ENCODE results near the gene CLIC3.

Gene CLIC3

DNA sequence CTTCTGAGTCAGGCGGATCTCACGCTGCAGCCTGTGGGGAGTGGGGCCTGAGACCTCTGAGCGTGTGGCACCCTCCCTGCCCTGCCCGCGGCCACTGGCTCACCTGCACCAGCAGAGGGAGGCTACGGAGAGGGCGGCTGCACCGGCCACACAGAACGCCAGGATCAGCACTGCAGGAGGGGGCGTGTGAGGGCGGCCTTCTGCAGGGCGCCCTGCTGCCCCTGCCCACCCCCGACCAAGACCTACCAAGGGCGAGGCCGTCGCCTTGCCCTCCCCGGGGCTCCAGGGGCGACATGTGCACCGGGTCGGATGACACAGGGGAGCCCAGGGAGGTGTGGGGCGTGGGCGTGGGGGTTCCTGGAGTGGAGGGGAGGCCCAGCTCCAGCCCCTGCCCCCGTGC lies 44.2 kb upstream of the CLIC3 start:
- TF ChIP-seq, protein P1, sequence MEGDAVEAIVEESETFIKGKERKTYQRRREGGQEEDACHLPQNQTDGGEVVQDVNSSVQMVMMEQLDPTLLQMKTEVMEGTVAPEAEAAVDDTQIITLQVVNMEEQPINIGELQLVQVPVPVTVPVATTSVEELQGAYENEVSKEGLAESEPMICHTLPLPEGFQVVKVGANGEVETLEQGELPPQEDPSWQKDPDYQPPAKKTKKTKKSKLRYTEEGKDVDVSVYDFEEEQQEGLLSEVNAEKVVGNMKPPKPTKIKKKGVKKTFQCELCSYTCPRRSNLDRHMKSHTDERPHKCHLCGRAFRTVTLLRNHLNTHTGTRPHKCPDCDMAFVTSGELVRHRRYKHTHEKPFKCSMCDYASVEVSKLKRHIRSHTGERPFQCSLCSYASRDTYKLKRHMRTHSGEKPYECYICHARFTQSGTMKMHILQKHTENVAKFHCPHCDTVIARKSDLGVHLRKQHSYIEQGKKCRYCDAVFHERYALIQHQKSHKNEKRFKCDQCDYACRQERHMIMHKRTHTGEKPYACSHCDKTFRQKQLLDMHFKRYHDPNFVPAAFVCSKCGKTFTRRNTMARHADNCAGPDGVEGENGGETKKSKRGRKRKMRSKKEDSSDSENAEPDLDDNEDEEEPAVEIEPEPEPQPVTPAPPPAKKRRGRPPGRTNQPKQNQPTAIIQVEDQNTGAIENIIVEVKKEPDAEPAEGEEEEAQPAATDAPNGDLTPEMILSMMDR (IDR thresholded peaks at IDR 0.05; ENCODE audit: insufficient read depth, missing control alignments): no peak
- FAIRE-seq: no peak
- no peak for DNase-seq (ENCODE audit: insufficient read length, low spot score)

DNA sequence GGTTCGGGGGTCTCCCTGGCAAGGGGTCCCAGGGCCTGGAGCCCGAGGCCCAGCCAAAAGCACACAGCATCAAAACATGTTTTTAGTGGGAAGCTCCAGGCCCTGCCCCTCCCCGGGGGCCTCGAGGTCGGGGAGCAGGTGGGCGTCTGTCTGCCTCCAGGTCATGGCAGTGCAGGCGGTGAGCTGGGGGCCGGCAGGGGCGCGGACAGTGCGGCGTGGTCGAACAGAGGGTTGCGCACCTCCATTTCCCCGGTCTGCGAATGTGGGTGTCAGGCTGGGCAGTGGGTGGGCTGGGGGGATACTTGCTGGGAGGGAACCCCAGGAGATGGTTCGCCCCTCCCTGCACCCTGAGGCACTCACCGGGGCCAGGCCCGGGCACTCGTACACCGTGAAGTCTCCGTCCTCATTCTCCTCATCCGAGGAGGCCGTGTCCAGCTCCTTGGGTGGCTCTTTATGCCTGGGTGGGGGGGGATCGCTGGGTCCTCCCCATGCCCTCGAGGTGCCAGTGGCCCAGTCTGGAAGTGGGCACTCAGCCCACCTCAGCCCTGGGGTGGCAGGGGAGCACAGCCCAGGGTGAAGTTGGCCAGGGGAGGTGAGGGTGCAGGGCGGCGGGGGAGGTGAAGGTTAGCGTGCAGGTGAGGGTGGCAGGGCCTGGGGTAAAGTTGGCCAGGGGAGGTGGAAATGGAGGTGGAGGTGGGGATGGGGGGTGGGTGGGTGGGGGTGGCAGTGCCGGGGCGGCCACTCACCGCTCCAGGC lies 43.4 kb upstream of the CLIC3 start:
- TF ChIP-seq, protein P1 (IDR thresholded peaks at IDR 0.05; ENCODE audit: insufficient read depth, missing control alignments): no peak
- FAIRE-seq (no peak), DNase-seq (ENCODE audit: insufficient read length, low spot score) (no peak)

DNA sequence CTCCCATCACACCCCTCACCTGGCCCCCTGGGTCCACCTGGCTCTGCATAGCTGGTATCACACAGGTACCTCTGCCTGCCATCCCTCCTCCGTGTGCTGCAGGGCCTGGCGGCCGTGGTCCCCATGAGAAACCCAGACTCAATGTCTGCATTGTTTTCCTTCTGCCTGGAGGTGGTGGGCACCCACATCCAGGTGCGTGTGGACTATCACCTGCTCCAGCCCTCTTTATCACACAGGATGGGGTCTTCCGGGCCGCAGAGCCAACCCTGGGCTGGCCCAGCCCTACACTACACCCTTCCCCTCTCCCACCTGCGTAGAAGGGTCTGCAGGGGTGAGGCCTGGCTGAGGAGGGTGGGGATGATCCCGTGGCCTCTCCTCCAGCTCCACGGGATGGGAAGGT lies 42.5 kb upstream of the CLIC3 start:
- TF ChIP-seq, protein P1 (IDR thresholded peaks at IDR 0.05; ENCODE audit: insufficient read depth, missing control alignments): no peak
- no peak for FAIRE-seq
- DNase-seq (ENCODE audit: insufficient read length, low spot score): no peak

DNA sequence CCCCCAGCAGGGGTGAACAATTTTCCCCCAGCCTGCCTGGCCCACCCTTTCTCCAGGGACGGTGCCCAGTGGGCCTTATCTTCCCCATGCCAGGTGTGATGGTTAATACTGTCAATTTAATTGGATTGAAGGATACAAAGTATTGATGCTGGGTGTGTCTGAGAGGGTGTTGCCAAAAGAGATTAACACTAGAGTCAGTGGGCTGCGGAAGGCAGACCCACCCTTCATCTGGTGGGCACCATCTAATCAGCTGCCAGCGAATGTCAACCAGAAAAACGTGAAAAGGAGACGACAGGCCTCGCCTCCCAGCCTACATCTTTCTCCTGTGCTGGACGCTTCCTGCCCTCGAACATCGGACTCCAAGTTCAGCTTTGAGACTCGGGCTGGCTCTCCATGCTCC lies 41.1 kb upstream of the CLIC3 start:
- TF ChIP-seq, protein P1 (IDR thresholded peaks at IDR 0.05; ENCODE audit: insufficient read depth, missing control alignments): no peak
- DNase-seq (ENCODE audit: insufficient read length, low spot score) (no peak), FAIRE-seq (no peak)

DNA sequence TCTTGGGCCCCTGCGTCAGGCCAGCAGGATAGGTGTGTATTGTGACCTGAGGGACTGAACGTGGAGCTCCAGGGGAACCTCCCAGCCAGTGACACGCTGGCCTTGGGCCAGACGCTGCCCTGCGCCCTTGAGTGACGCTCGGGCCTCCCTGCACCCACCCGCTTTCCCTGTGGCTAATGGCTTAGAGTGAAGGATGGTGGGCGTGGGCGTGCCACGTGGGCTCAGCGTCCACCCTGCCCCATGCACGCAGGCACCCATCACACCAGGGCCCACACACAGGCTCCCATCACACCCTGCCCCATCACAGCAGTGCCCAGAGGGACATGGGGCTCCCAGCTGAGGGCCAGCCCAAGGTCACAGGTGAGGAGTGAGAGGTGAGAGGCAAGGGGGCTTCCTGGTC lies 40.7 kb upstream of the CLIC3 start:
- FAIRE-seq (no peak), DNase-seq (ENCODE audit: insufficient read length, low spot score) (no peak)
- TF ChIP-seq, protein P1 (IDR thresholded peaks at IDR 0.05; ENCODE audit: insufficient read depth, missing control alignments): no peak

DNA sequence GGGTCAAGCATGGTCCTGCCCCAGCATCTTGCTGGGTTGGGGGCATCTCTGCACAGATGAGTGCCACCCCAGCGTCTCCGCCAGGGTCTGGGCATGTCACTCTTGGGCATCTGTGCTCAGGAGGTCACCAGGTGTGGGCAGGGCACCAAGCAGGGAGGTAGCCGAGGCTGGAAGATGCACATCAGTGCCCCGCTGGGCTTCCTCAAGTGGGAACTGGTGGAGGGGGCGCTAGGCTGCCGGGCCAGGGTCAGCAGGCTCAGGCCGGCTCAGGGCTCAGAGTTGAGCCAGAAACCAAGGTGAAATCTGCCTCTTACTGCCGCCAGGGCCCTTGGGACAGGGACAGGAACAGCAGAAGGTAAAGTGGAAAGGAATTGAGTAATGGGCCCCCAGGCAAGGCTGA lies 39.6 kb upstream of the CLIC3 start:
- no peak for FAIRE-seq
- TF ChIP-seq, protein P1 (IDR thresholded peaks at IDR 0.05; ENCODE audit: insufficient read depth, missing control alignments): no peak
- no peak for DNase-seq (ENCODE audit: insufficient read length, low spot score)

DNA sequence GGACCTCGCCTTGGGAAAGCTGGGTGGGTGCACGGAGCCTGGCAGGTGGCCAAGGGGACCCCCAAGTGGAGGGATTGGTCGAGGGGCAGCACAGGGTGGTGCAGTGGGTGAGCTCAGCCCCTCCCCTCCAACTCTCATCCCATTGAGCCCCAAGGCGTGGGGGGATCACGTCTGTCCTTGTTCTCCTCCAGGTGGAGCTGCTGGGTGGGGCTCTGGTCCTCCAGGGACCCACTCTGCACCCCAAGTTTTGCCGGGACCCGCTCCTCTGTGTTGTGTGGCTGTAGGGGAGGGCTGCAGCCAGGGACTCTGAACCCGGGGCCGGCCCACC lies 39.1 kb upstream of the CLIC3 start:
- DNase-seq (ENCODE audit: insufficient read length, low spot score) (no peak), FAIRE-seq (no peak)
- TF ChIP-seq, protein P1 (IDR thresholded peaks at IDR 0.05; ENCODE audit: insufficient read depth, missing control alignments): no peak
